ENCODE measurements around the gene LHPP. TPM values are rescaled to one million over a fixed set of nuclear protein-coding genes. Genes with fewer than 3 reads are reported as not detected.

The LHPP gene
- total RNA-seq, 1 donor from 2014 or later, result 7.6 TPM

- no peak for DNase-seq
- H3K4me3 ChIP-seq, result no peak overlapping the region
- H3K9me3 ChIP-seq (replicated peaks), result peaks cover 8% of the 10 kb centered on the region
- H3K4me1 ChIP-seq, result no peaks in the 10 kb centered on the region
- TF ChIP-seq CTCF (IDR thresholded peaks at IDR 0.05; ENCODE audit: borderline replicate concordance), result no peak
- no peak overlapping the region for H3K27ac ChIP-seq (replicated peaks)
- intact Hi-C loops (cut with micrococcal nuclease), result no loop called here
- no peaks in the 10 kb centered on the region for H3K27me3 ChIP-seq (ENCODE audit: low read depth)
- H3K36me3 ChIP-seq, result peaks cover 5% of the 10 kb centered on the region
These were observed 39.1 kb downstream of the LHPP start for GRCh38 chr10:124500757-124501156.

GRCh38 chr10:124504711-124505110, 43.1 kb downstream of the LHPP start:
- H3K4me3 ChIP-seq, result no peak overlapping the region
- no peaks in the 10 kb centered on the region for H3K4me1 ChIP-seq
- peaks cover 8% of the 10 kb centered on the region for H3K9me3 ChIP-seq (replicated peaks)
- peaks cover 5% of the 10 kb centered on the region for H3K36me3 ChIP-seq
- no peaks in the 10 kb centered on the region for H3K27me3 ChIP-seq (ENCODE audit: low read depth)
- TF ChIP-seq CTCF (IDR thresholded peaks at IDR 0.05; ENCODE audit: borderline replicate concordance), result no peak
- no peak overlapping the region for H3K27ac ChIP-seq (replicated peaks)
- DNase-seq, result no peak
- intact Hi-C loops (cut with micrococcal nuclease), result no loop called here

GRCh38 chr10:124505279-124505678, 43.7 kb downstream of the LHPP start:
- Histone ChIP-seq H3K4me1 (no peaks in the 10 kb centered on the region), H3K27me3 (ENCODE audit: low read depth) (no peaks in the 10 kb centered on the region), H3K4me3 (no peak overlapping the region), H3K9me3 (replicated peaks) (peaks cover 8% of the 10 kb centered on the region), H3K36me3 (peaks cover 5% of the 10 kb centered on the region), H3K27ac (replicated peaks) (no peak overlapping the region)
- intact Hi-C loops (cut with micrococcal nuclease), result no loop called here
- no peak for DNase-seq
- TF ChIP-seq CTCF (IDR thresholded peaks at IDR 0.05; ENCODE audit: borderline replicate concordance), result no peak

GRCh38 chr10:124508070-124508667, 46.5 kb downstream of the LHPP start:
- intact Hi-C loops (cut with micrococcal nuclease), result no loop called here
- H3K4me3 ChIP-seq, result no peak overlapping the region
- no peaks in the 10 kb centered on the region for H3K36me3 ChIP-seq
- no peak for TF ChIP-seq CTCF (IDR thresholded peaks at IDR 0.05; ENCODE audit: borderline replicate concordance)
- H3K4me1 ChIP-seq, result no peaks in the 10 kb centered on the region
- no peaks in the 10 kb centered on the region for H3K27me3 ChIP-seq (ENCODE audit: low read depth)
- H3K27ac ChIP-seq (replicated peaks), result no peak overlapping the region
- DNase-seq, result no peak
- H3K9me3 ChIP-seq (replicated peaks), result no peaks in the 10 kb centered on the region

- no peak for TF ChIP-seq CTCF (IDR thresholded peaks at IDR 0.05; ENCODE audit: borderline replicate concordance)
- H3K27me3 ChIP-seq (ENCODE audit: low read depth), result no peaks in the 10 kb centered on the region
- no peaks in the 10 kb centered on the region for H3K4me1 ChIP-seq
- no peaks in the 10 kb centered on the region for H3K36me3 ChIP-seq
- no peak overlapping the region for H3K4me3 ChIP-seq
- no peak overlapping the region for H3K27ac ChIP-seq (replicated peaks)
- intact Hi-C loops (cut with micrococcal nuclease), result no loop called here
- no peak for DNase-seq
- no peaks in the 10 kb centered on the region for H3K9me3 ChIP-seq (replicated peaks)
These were observed 47.4 kb downstream of the LHPP start for GRCh38 chr10:124508907-124509454.
